Fibroblast of pulmonary artery (primary cell): ENCODE results near the gene MARF1.

Experiments
- DNase-seq: peaks from one replicate; pipeline ENCODE4 v3.0.0-alpha.2; 2010; ENCODE audit warnings: low read depth
- H3K4me3 ChIP-seq: replicated peaks from 2 replicates; pipeline ENCODE4 v1.5.1; 2011; ENCODE audit warnings: low read depth, mild to moderate bottlenecking, control low read depth, low read length, moderate library complexity
- TF ChIP-seq, protein P1 (sequence below): IDR thresholded peaks from 2 replicates; pipeline ENCODE4 v1.5.1; 2011; ENCODE audit warnings: mild to moderate bottlenecking, control low read depth, low read length, inconsistent platforms; ENCODE audit errors: missing control alignments

MARF1 gene

DNA sequence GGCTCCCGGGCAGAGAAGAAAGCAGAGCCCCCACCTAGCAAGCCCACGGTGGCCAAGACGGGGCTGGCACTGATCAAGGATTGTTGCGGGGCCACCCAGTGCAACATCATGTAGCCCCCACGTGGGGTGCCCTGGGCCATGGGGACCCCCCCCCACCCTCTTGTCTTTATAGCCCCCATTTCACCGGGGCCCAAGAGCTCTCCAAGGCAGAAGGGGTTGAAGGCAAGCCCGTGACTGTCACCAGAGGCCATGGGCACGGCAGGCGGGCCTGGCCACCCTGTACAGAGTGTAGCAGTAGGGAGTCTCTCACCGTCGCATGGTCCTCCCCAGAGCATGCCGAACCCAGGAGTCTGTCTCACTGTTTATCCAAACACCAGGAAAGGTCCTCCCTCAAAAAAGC, 56.2 kb downstream of the MARF1 start:
- TF ChIP-seq, protein P1, sequence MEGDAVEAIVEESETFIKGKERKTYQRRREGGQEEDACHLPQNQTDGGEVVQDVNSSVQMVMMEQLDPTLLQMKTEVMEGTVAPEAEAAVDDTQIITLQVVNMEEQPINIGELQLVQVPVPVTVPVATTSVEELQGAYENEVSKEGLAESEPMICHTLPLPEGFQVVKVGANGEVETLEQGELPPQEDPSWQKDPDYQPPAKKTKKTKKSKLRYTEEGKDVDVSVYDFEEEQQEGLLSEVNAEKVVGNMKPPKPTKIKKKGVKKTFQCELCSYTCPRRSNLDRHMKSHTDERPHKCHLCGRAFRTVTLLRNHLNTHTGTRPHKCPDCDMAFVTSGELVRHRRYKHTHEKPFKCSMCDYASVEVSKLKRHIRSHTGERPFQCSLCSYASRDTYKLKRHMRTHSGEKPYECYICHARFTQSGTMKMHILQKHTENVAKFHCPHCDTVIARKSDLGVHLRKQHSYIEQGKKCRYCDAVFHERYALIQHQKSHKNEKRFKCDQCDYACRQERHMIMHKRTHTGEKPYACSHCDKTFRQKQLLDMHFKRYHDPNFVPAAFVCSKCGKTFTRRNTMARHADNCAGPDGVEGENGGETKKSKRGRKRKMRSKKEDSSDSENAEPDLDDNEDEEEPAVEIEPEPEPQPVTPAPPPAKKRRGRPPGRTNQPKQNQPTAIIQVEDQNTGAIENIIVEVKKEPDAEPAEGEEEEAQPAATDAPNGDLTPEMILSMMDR: no peak

DNA sequence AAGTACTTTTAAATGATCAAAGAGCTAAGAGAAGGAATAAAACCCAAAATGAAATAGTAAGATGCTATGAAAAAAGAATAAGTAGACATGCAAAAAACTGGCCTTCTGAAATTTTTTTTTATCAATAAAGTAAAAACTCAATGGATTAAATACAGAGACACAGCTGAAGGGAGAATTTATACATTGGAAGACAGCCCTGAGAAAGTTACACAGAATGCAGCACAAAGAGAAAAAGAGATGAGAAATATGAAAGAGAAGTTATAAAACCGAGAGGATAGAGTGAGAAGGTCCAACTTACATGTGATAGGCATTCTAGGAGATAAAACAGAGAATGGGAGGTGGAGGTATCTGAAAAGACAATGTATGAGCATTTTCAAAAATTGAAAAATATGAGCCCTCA, 57.0 kb downstream of the MARF1 start:
- TF ChIP-seq, protein P1: no peak
- H3K4me3 ChIP-seq: no peak overlapping the region
- no peak for DNase-seq

More for the DNA sequence above, 56.2 kb downstream of the MARF1 start:
- H3K4me3 ChIP-seq: no peak overlapping the region
- no peak for DNase-seq

GRCh38 chr16:15583526-15583925, 59.4 kb downstream of the MARF1 start:
- DNase-seq: no peak
- no peak overlapping the region for H3K4me3 ChIP-seq
- TF ChIP-seq, protein P1: no peak

GRCh38 chr16:15581127-15581815, 61.7 kb downstream of the MARF1 start:
- TF ChIP-seq, protein P1: no peak
- DNase-seq: no peak
- H3K4me3 ChIP-seq: no peak overlapping the region

GRCh38 chr16:15578824-15579223, 64.1 kb downstream of the MARF1 start:
- DNase-seq: no peak
- TF ChIP-seq, protein P1: no peak
- H3K4me3 ChIP-seq: no peak overlapping the region

- TF ChIP-seq, protein P1: no peak
- H3K4me3 ChIP-seq: no peak overlapping the region
- DNase-seq: no peak
Observed at GRCh38 chr16:15576960-15577958, 65.7 kb downstream of the MARF1 start.
